T-helper 2 cell treated with Interferon-gamma antibody and Interleukin-4, amounts not matched to agents 100 ng/mL and 5 ng/mL, for 36 hours (primary cell): ENCODE results near the gene LYSMD4. TPM values are rescaled to one million over a fixed set of nuclear protein-coding genes. Genes with fewer than 3 reads are reported as not detected.
"Not testable (repeated sequence)": the region's sequence is repeated elsewhere in the genome, so short reads cannot be mapped to it uniquely, and the experiment has no call there.

Source experiments
- intact Hi-C: fragments of 100-400 bp; cut with micrococcal nuclease; formaldehyde crosslinking; loops from one replicate; pipeline ENCODE4 v1.15.1; 2023
- total RNA-seq: library from RNA; stranded (reverse); gene quantifications from 2 replicates; pipeline ENCODE4 v1.2.3, GENCODE V29; 2022

LYSMD4 gene
- total RNA-seq: 10.4 and 10.5 TPM in 2 replicates

- intact Hi-C loops: loop anchor here (1.0 to 10.0 kb wide), 7 partner anchors 12 to 629 kb away; partner anchors contain the start of genes LRRC28, MEF2A and SYNM
Observed at GRCh38 chr15:99733268-99734039, at the start of gene LYSMD4. Gene LYSMD4, minus strand, starts transcription at chr15:99733437. Its CDS starts 1,438 bp downstream, at chr15:99731999.

DNA sequence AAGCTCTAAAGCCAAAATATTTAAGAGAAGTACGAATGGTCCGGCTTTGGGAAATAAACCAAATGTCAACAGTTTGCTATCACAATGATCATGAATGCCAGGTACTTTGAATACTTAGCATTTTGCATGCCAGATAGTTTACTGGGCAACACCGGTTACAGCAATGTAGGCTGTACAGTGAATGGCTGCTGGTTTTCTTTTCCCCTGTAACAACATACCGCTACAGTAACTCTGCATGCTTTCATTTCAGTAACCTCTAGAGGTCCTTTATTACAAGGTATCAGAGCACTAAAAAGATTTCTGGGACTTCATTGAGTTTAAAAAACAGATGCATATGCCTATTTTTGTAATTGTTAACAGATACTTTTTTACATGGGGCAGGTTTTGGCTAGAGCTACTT is 48.8 kb upstream of the LYSMD4 start:
- intact Hi-C loops: not testable (repeated sequence)

- intact Hi-C loops: no loop called here
Observed at GRCh38 chr15:99777144-99777543, 43.9 kb upstream of the LYSMD4 start.

DNA sequence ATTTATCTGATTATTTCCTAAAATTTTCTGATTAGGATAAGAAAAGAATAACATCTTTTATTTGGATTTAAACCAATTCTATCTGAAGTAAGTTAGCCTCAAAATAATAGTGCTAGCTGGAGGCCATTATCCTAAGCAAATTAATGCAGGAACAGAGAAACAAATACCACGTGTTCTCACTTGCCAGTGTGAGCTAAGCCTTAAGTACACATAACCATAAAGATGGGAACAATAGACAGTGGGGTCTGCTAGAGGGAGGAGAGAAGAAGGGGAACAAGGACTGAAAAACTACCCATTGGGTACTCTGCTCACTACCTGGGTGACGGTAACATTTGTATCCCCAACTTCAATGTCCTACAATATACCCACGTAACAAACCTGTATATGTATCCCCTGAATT is 31.3 kb upstream of the LYSMD4 start:
- intact Hi-C loops: no loop called here

DNA sequence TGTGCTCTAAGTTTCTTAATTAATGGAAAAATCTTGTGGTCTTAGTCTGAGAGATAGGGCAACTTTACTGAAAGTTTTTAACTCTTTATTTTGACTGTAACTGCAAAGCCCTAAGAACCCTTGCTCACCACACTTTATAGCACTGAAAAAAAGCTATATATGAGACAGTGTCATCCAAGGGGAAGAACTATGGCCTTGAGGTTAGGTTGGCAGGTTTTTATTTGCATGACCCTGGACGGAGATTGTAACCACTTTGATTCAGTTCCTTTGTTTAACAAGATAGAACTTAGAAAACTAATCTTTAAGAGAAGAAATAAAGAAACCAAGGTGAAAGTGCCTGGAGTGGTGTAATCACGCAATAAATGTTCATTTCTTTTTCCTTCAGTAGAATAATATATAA is 30.6 kb upstream of the LYSMD4 start:
- intact Hi-C loops: no loop called here

DNA sequence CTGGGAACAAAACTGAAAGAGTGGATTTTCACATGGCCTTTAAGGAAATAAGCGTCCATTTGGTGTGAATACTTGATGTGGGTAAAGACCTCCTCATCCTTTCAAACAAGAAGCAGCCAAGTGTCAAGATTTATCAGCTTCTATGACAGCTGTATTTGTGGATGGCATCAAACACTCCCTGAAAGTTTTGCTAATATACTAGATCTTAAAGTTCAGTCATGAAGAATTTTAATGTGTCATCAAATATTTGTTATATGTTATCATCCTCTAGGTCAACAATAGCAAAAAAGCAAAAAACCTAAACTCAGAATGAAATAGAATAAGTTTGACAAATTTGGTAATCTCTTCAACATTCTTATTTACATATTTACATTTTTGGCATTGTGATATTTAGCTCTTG is 29.1 kb upstream of the LYSMD4 start:
- intact Hi-C loops: no loop called here

DNA sequence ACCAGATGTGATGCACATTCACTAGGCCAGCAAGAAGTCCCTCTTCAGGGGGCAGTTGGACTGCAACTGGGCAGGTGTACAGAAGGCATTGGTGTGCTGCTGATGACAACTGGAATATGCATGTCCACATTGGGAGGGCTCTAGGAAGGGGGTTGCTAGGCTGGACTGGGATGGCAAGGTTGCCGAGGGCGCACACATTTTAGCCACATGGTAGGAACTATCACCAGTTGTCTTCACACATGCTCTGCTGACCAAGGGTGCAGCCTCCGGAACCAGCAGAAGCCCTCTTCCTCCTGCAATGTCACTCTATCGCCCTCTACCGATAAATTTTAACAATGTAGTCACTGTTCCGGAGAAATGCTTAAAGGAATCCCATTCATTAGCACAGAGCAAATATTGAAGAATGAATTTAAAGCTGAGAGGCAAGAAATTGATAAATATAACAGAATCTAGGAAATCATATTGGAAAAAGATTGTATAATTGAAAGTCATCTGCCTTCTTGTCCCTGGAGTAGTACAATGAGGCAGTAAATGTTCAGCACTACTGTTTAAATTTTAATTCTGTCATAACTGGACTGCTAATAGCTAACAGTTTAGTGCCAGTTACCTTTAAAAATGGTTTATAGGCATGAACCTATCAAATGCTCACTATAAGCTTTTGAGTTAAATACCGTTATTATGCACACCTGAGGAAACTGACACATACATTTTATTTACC is 22.6 kb upstream of the LYSMD4 start:
- intact Hi-C loops: loop anchor here (1.0 kb wide), 3 partner anchors 52 to 483 kb away; no protein-coding TSS in a partner anchor

GRCh38 chr15:99753066-99753465 is 19.8 kb upstream of the LYSMD4 start:
- intact Hi-C loops: no loop called here

DNA sequence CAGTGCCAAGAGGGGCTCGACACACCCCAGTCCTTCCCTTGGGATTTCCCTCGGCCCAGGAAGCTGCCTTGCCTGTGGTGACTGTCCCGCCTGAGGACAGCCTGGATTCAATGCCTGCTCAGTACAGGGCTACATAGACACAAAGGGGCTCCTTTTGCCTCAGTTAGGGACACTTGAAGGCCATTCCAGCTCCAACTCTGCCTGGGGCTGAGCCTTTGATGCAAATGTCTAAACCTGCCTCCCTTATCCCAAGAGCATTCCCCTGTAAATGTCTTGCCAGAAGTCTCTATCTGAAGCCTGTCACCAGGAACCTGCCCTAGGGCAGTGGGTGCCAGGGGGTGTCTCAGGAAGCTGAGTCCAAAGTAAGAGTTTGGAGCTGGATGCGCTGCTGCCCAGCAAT is 19.3 kb upstream of the LYSMD4 start:
- intact Hi-C loops: no loop called here

DNA sequence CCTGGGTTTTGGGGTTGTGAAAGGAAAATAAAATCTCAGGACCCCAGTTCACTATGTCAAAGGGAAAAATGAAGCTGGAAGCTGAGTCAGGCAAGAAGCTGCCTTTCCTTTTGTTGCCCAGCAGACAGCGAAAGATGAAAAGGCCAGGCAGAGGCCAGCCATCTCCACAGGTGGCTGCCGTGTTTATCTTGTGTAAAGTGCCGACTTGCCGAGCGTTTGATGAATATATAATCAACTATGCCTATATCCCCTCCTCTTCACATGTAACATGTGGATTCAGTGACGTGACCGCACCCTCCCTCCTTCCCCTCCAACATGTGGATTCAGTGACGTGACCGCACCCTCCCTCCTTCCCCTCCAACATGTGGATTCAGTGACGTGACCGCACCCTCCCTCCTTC is 17.1 kb upstream of the LYSMD4 start:
- intact Hi-C loops: not testable (repeated sequence)

DNA sequence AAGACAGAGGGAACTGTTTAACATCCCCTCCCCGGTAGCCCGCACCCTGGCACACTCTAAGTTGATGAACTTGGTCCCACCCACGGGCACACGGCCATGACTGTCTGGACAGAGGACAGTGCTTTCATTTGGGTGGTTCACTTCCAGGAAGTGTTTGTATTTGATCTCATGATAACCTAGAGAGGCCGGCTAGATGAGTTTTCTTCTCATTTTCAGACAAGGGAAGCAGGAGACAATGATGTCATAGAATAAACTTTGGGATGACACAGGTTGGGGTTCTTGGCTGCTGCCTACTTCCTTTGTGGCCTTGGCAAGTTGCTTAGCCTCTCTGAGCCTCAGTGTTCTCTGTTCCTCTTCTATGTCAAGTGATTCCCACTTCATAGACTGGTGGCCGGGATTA is 16.1 kb upstream of the LYSMD4 start:
- intact Hi-C loops: no loop called here

- intact Hi-C loops: no loop called here
Observed at GRCh38 chr15:99745370-99746086, 12.3 kb upstream of the LYSMD4 start.

DNA sequence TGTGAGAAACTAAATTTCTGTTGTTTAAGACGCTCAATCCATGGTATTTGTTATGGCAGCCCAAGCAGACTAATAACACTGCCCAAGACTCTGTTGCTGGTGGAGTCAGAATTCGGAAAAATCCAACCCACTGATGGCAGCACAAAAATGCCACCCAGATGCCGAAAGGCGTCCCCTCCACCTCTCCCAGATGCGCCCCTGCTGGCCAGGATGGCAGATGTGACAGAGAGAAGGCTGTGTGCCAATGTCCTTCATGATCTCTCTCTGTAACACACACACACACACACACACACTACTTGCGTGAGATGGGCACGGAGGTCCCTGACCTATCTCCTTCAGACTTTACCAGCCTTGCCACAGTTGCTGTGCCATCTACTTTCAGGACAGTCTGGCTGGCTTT is 10.9 kb upstream of the LYSMD4 start:
- intact Hi-C loops: no loop called here

DNA sequence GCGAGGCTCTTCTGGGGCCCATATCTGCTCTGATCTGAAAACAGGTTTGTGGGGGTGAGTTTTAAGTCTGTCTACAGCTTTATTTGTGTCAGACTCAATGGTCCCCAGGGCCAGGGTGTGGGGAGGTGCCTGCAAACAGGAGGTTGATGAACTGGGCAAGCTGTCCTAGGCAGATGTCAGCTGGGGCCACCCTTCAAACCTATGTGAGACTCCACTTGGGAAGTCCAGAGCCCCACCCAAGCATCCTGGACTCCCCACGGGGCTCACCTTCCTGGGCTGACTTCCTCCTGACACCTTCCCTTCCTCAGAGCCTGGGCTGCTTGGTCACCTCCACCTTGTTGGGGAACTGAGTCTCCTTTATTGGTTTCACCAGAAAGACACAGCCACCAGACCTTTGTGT is 8.6 kb upstream of the LYSMD4 start:
- intact Hi-C loops: no loop called here

GRCh38 chr15:99738021-99738847 is 5.0 kb upstream of the LYSMD4 start:
- intact Hi-C loops: loop anchor here (10.0 kb wide), 1 partner anchor 633 kb away; the partner anchor contains the start of gene SYNM

GRCh38 chr15:99736702-99737101 is 3.5 kb upstream of the LYSMD4 start:
- intact Hi-C loops: loop anchor here (10.0 kb wide), 1 partner anchor 632 kb away; the partner anchor contains the start of gene SYNM

DNA sequence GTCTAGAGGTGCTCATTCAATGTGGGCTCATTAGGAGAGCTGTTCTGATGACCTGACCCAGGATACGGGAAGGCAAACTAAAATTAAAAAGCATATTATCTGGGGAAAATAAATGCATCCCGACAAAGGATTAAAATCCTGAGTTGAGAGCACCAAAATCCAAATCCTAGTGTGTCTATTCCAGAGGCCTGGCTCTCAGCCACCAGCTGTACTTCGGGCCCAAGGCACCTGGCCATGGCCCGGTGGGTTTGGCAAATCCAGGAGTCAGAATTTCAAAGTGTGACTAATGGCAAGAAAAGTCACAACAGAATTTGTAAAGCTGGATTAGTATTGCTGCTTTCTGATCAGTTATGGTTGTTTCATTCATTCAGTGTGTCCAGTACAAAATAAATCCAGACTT is 2.6 kb upstream of the LYSMD4 start:
- intact Hi-C loops: loop anchor here (10.0 kb wide), 1 partner anchor 631 kb away; the partner anchor contains the start of gene SYNM

DNA sequence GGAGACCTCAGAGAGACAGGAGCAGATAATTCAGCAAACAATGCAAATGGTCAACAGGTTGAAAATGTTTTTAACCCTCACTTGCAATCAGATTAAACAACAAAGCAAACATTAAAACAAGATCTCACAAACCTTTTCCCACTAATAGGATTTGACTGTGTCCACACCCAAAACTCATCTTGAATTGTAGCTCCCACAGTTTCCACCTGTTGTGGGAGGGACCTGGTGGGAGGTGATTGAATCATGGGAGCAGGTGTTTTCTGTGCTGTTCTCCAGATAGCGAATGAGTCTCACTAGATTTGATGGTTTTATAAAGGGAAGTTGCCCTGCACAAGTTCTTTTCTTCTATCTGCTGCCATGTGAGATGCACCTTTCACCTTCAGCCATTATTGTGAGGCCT is 1.3 kb upstream of the LYSMD4 start:
- intact Hi-C loops: loop anchor here (5.0 to 10.0 kb wide), 2 partner anchors 193 to 630 kb away; partner anchors contain the start of gene SYNM

DNA sequence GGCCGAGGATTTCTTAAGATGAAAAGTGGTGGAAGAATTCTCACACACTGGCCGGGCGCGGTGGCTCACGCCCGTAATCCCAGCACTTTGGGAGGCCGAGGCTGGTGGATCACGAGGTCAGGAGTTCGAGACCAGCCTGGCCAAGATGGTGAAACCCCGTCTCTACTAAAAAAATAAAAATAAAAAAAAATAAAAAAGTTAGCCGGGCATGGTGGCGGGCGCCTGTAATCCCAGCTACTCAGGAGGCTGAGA is 729 bp upstream of the LYSMD4 start:
- intact Hi-C loops: loop anchor here (5.0 to 10.0 kb wide), 2 partner anchors 193 to 629 kb away; partner anchors contain the start of gene SYNM

GRCh38 chr15:99732751-99733267 is 428 bp downstream of the LYSMD4 start:
- intact Hi-C loops: loop anchor here (1.0 to 10.0 kb wide), 7 partner anchors 12 to 628 kb away; partner anchors contain the start of genes LRRC28, MEF2A and SYNM
